ENCODE measurements around the gene USH1C. TPM values are rescaled to one million over a fixed set of nuclear protein-coding genes. Genes with fewer than 3 reads are reported as not detected.

USH1C gene
- total RNA-seq, 2 donors from 2014 or later, result not detected

DNA sequence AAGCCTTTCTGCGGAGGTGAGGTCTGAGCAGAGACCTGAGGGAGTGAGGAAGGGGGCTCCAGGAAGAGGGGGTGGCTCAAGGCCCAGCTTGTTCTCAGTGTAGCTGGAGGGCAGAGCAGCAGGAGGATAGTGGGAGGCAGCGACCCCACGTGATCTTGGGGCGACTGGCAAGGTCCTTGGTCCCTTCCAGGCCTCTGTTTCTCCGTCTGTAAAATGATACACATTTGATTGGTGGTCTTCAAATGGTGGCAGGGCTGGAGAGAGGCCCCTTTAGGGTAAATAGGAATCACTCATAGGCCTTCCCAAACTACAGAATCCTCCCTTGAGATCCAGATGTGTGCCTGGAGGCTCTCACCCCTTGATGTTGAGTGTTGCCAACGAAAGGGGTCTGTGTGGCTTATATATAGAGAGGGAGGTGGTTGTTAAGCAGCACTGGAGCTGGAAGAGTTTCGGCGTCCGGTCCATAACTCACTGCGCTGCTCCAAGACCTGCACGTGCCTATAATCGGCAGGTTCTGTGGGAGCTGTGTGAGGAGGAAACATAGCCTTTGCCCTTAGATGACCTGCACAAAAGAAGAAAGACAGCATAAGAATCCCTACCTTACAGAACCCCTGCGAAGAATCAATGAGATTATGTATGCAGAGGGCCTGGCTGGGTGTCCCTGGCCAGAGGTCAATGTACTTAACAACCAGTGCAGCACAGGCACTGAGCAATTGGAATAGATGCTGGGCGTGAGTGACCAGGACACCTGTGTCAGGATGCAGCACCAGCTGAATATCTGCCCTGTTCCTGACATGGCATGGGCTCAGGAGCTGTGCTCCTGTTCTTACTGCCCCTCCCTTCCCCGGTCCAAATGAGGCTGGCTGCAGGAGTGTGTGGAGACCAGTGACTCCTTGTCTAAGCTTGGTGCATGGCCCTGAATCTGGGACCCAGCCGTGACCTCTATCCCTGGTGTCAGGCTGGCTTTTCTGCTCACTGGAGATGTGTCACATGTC is 31.5 kb upstream of the USH1C start:
- peaks cover 24% of the 10 kb centered on the region for H3K27me3 Mint-ChIP-seq (ENCODE audit: low read depth)

DNA sequence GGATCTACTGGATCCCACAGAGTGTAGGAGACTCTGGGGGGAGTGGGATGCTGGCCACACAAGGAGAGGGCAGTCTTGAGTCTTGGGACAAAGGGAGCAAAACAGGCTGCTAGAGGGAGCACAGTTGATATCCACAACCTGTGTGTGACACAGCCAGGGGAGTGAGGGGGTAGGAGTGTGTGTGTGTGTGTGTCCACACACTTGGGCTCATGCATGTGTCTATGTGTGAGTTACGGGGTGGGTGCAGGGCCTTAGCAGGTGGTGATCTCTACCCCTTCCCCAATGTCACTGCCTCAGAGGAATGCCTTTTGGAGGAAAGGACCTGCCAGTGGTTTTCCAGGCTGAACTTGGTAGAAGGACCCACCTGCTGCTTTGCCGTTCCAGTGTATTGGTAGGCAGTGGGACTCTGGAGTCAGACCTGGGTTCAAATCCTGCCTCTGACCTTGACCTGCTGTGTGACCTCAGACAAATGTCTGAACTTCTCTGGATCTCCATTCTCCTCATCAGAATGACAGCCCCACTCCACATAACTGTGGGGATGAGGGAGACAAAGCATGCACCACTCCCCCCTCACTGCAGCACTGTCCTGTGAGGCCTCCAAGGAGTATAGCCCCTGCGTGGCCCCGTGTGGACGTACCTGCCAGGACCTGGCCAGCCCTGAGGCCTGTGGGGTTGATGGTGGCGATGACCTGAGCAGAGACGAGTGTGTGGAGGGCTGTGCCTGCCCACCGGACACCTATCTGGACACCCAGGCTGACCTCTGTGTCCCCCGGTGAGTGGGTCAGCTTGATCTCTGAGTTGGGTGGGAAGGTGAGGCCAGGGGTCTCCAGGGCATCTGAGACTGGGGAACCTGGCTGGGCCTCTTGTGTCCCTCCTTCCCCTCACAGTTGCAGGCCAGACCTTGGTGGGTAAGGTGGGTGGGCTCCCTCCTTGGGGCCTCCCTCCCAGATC is 30.2 kb upstream of the USH1C start:
- no peaks in the 10 kb centered on the region for H3K4me1 Mint-ChIP-seq (ENCODE audit: low read depth)
- H3K27me3 Mint-ChIP-seq (ENCODE audit: low read depth), result peaks cover 18% of the 10 kb centered on the region
- DNase-seq (no peak), ATAC-seq (replicated peaks in 1 of 2) (no peak)
- no peaks in the 10 kb centered on the region for H3K36me3 Mint-ChIP-seq (ENCODE audit: insufficient read depth in 2 of 2)
- no peak overlapping the region for H3K4me3 Mint-ChIP-seq
- H3K27ac Mint-ChIP-seq, result no peak overlapping the region
- H3K9me3 Mint-ChIP-seq, result no peaks in the 10 kb centered on the region

More for the DNA sequence above, 31.5 kb upstream of the USH1C start:
- Mint-ChIP-seq H3K36me3 (ENCODE audit: insufficient read depth in 2 of 2) (no peaks in the 10 kb centered on the region), H3K4me3 (no peak overlapping the region), H3K4me1 (ENCODE audit: low read depth) (no peaks in the 10 kb centered on the region), H3K9me3 (no peaks in the 10 kb centered on the region), H3K27ac (no peak overlapping the region)
- ATAC-seq (replicated peaks in 1 of 2) (no peak), DNase-seq (no peak)

DNA sequence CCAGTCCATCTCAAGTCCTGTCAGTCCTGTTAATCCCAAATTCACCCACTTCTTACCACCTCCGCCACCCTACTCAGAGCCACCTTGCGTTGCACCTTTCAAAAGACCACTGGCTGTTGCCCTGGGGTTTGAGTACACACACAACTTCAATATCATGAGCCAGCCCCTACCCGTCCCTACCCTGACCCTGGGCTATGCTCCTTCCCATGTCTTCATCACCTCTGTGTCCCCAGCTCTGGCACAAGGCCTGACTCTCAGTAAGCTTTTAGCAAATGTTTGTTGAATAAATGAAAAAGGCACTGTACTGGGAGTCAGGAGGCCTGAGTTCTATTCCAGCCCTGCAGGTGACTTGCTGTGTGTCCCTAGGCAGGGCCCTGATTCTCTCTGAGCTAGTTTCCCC is 29.3 kb upstream of the USH1C start:
- ATAC-seq (replicated peaks in 1 of 2) (no peak), DNase-seq (no peak)
- H3K4me1 Mint-ChIP-seq (ENCODE audit: low read depth), result no peaks in the 10 kb centered on the region
- H3K36me3 Mint-ChIP-seq (ENCODE audit: insufficient read depth in 2 of 2), result no peaks in the 10 kb centered on the region
- H3K27ac Mint-ChIP-seq, result no peak overlapping the region
- no peak overlapping the region for H3K4me3 Mint-ChIP-seq
- H3K9me3 Mint-ChIP-seq, result no peaks in the 10 kb centered on the region
- peaks cover 18% of the 10 kb centered on the region for H3K27me3 Mint-ChIP-seq (ENCODE audit: low read depth)

DNA sequence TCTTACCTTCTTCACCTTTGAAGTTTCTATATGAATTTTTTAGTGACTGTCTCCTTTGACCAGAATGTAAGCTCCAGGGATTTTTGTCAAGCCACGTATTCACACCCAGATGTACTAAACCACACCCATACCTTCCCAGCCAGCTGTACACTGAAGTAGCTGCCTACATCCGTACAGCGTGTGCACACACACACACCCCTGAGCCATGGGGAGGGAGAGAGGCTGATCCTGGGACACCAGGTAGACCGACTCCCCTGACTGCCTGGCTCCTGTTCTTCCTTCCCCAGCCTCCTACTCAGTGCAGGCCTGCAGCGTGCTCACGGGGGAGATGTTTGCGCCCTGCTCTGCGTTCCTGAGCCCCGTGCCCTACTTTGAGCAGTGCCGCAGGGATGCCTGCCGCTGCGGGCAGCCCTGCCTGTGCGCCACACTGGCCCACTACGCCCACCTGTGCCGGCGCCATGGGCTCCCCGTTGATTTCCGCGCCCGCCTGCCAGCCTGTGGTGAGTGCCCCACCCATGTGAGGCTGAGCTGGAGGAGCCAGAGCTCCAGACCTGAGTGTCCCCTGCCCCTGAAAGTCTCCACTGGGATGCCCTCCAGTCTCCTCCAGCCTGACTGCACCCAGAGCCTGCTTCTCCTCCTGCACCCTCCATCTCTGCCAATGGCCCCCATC is 28.7 kb upstream of the USH1C start:
- H3K9me3 Mint-ChIP-seq, result no peaks in the 10 kb centered on the region
- H3K27me3 Mint-ChIP-seq (ENCODE audit: low read depth), result peaks cover 18% of the 10 kb centered on the region
- H3K4me3 Mint-ChIP-seq, result no peak overlapping the region
- ATAC-seq (replicated peaks in 1 of 2), result no peak
- DNase-seq, result no peak
- no peak overlapping the region for H3K27ac Mint-ChIP-seq
- H3K36me3 Mint-ChIP-seq (ENCODE audit: insufficient read depth in 2 of 2), result no peaks in the 10 kb centered on the region
- no peaks in the 10 kb centered on the region for H3K4me1 Mint-ChIP-seq (ENCODE audit: low read depth)

DNA sequence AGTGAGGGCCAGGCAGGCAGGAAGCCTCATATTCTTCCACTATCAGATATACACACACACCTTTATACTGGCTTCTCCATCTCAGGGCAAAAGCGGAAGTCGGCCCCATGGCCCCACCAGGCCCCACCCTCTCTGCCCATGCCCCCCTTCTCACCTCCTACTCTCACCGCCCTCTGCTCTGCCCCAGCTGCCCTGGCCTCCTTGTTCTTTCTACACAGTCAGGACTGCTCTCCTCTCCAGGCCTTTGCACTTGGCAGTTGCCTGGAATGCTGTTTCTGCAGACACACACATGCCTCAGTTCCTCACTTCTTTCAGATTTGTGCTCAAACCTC is 28.1 kb upstream of the USH1C start:
- ATAC-seq (replicated peaks in 1 of 2) (no peak), DNase-seq (no peak)
- Mint-ChIP-seq H3K9me3 (no peaks in the 10 kb centered on the region), H3K27ac (no peak overlapping the region), H3K4me1 (ENCODE audit: low read depth) (no peaks in the 10 kb centered on the region), H3K4me3 (no peak overlapping the region), H3K27me3 (ENCODE audit: low read depth) (peaks cover 18% of the 10 kb centered on the region), H3K36me3 (ENCODE audit: insufficient read depth in 2 of 2) (no peaks in the 10 kb centered on the region)

DNA sequence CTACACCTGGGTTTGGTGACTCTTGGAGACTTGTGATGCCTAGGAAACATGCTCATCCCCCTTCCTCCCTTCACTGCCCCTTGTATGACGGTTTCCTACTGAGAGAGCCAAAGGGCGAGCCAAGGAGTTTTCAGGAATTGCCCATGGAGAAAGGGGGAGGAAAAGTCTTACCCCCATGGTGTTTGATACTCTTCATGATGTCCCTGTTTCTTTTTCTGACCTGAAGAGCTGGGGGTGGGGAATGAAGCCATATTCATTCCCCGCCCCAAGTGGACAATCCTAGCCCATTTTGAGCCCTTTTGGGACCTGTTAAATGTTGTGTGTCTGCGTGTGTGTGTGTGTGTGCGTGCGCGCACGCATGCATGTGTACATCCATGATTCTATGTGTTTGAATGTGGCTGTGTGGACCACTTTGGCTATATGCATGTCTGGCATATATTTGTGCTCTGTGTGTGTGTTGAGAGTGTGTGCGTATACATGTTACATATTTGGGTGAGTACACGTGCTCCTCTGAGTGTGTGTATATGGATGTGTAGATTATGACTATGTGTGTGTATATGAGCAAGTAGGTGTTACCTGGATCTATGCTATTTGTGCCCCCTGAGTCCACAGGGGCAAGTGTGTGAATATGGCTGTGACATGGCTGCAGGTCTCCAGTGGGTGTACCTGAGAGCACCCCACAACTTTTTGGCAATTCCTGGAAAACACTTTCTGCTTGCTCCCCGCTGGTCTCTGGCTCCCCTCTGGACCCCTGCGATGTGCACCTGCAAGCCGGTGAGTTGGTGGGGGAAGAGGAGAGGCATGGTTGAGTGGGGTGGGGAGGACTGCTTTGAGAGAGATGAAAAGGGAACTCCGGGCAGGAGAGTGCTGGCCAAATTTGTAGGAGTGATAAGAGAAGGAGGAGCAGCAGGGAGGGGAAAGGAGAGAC is 27.5 kb upstream of the USH1C start:
- H3K4me3 Mint-ChIP-seq, result no peak overlapping the region
- DNase-seq (no peak), ATAC-seq (replicated peaks in 1 of 2) (no peak)
- no peaks in the 10 kb centered on the region for H3K36me3 Mint-ChIP-seq (ENCODE audit: insufficient read depth in 2 of 2)
- peaks cover 18% of the 10 kb centered on the region for H3K27me3 Mint-ChIP-seq (ENCODE audit: low read depth)
- no peaks in the 10 kb centered on the region for H3K9me3 Mint-ChIP-seq
- no peaks in the 10 kb centered on the region for H3K4me1 Mint-ChIP-seq (ENCODE audit: low read depth)
- H3K27ac Mint-ChIP-seq, result no peak overlapping the region

DNA sequence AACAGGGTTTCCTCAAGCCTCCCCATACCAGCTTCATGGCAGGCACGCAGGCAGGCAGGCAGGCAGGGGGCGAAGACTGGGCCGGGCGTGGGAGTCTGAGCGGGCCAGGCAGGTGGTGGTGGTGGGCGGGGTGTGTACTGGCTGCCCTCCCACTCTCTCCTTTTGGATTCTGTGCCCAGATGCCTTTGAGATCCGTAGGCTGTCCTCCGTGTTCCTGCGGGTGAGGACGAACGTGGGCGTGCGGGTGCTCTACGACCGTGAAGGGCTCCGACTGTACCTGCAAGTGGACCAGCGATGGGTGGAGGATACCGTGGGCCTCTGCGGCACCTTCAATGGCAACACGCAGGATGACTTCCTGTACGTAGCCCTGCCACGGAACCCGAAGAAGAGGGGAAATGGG is 25.8 kb upstream of the USH1C start:
- no peaks in the 10 kb centered on the region for H3K36me3 Mint-ChIP-seq (ENCODE audit: insufficient read depth in 2 of 2)
- H3K4me1 Mint-ChIP-seq (ENCODE audit: low read depth), result no peaks in the 10 kb centered on the region
- no peak for ATAC-seq (replicated peaks in 1 of 2)
- H3K9me3 Mint-ChIP-seq, result no peaks in the 10 kb centered on the region
- peaks cover 18% of the 10 kb centered on the region for H3K27me3 Mint-ChIP-seq (ENCODE audit: low read depth)
- H3K27ac Mint-ChIP-seq, result no peak overlapping the region
- no peak overlapping the region for H3K4me3 Mint-ChIP-seq
- no peak for DNase-seq

DNA sequence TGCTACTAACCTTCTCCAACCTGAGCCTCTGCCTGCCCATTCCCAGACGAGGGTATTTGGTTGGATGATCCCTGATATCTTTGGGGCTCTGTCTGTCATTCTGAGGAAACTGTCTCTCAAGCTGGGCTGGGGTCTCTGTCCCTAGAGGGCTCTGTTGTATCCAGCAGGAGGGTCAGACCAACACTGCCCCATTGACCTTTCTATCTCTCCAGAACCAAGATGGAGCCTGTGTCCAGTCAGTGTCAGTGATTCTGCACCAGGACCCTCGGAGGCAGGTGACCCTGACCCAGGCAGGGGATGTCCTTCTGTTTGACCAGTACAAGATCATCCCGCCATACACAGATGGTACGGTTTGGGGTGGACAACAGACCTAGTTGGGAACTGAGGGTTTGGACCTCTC is 24.7 kb upstream of the USH1C start:
- H3K27me3 Mint-ChIP-seq (ENCODE audit: low read depth), result peaks cover 16% of the 10 kb centered on the region
- DNase-seq (no peak), ATAC-seq (replicated peaks in 1 of 2) (no peak)
- no peak overlapping the region for H3K27ac Mint-ChIP-seq
- no peak overlapping the region for H3K4me3 Mint-ChIP-seq
- H3K9me3 Mint-ChIP-seq, result no peaks in the 10 kb centered on the region
- H3K4me1 Mint-ChIP-seq (ENCODE audit: low read depth), result no peaks in the 10 kb centered on the region
- H3K36me3 Mint-ChIP-seq (ENCODE audit: insufficient read depth in 2 of 2), result no peaks in the 10 kb centered on the region

DNA sequence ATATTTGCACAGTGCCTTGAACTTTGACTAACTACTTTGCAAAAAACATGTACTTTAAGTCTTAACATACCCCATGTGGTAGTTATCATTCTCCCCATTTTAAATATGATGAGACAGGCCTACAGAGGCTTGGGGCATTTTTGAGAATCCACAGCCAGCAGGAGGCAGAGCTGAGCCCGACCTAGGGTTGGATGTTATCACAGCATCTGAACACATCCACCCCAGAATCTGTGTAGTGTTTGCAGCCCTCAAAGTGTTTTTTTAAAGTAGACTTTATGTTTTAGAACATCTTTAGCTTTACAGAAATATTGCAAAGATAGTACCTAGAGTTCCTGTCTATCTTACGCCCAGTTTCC is 20.4 kb upstream of the USH1C start:
- ATAC-seq (replicated peaks in 1 of 2) (no peak), DNase-seq (no peak)
- peaks cover 6% of the 10 kb centered on the region for H3K27me3 Mint-ChIP-seq (ENCODE audit: low read depth)
- H3K27ac Mint-ChIP-seq, result no peak overlapping the region
- no peak overlapping the region for H3K4me3 Mint-ChIP-seq
- H3K4me1 Mint-ChIP-seq (ENCODE audit: low read depth), result no peaks in the 10 kb centered on the region
- H3K9me3 Mint-ChIP-seq, result no peaks in the 10 kb centered on the region
- no peaks in the 10 kb centered on the region for H3K36me3 Mint-ChIP-seq (ENCODE audit: insufficient read depth in 2 of 2)

DNA sequence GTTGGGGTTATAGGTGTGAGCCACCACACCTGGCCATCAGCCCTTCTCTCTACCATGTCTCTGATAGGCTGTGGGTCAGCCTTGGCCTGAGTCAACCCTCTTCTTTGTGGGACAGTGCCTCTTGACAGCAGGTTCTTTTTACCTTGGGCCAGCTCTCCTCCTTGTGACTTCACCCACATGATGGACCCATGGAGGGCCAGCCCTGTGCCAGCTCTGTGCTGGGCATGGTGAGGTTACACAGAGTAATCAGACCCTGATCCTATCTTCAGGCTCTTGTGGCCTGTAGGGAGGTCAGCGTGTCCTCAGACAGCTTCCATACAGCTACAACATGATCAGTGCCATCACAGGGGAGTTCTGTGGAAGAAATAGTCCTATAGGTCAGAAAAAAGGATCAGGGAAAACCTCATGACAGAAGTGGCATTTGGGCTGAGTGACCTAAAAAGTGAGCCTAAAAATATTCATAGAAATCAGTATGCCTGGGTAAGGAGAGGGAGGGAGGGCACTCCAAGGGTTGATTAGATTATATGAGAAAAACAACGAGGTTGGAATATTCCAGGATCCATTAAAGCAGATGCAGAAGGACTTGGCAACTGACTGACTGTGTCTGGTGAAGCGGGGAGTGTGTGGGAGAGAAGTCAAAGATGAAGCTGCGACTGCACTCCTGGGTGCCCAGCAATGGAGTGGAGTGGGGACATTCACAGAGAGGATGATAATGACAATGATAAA is 19.9 kb upstream of the USH1C start:
- DNase-seq (no peak), ATAC-seq (replicated peaks in 1 of 2) (no peak)
- Mint-ChIP-seq H3K4me1 (ENCODE audit: low read depth) (no peaks in the 10 kb centered on the region), H3K4me3 (no peak overlapping the region), H3K27ac (no peak overlapping the region), H3K9me3 (no peaks in the 10 kb centered on the region), H3K27me3 (ENCODE audit: low read depth) (peaks cover 6% of the 10 kb centered on the region), H3K36me3 (ENCODE audit: insufficient read depth in 2 of 2) (no peaks in the 10 kb centered on the region)

DNA sequence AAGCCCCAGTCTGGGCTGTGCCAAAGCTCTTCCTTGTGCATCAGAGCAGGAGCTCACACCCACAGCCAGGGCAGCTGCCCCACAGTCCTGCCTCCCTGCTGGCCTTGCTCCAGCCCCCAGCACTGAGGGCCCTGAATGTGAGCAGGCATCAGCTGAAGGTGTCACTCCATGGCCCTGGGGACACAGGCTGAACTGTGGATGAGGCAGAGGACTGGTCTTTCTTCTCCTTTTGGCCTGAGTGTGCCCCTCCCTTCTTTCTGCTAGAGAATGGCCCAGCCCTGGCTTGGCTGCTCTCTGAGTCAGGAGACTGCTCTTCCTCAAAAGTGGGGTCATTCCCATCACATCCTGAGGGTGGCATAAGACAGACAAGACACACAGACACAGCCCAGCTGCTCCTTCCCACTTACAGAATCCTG is 19.0 kb upstream of the USH1C start:
- H3K36me3 Mint-ChIP-seq (ENCODE audit: insufficient read depth in 2 of 2), result no peaks in the 10 kb centered on the region
- H3K9me3 Mint-ChIP-seq, result no peaks in the 10 kb centered on the region
- H3K27me3 Mint-ChIP-seq (ENCODE audit: low read depth), result peaks cover 6% of the 10 kb centered on the region
- H3K27ac Mint-ChIP-seq, result no peak overlapping the region
- H3K4me1 Mint-ChIP-seq (ENCODE audit: low read depth), result no peaks in the 10 kb centered on the region
- DNase-seq, result no peak
- H3K4me3 Mint-ChIP-seq, result no peak overlapping the region
- ATAC-seq (replicated peaks in 1 of 2), result no peak

DNA sequence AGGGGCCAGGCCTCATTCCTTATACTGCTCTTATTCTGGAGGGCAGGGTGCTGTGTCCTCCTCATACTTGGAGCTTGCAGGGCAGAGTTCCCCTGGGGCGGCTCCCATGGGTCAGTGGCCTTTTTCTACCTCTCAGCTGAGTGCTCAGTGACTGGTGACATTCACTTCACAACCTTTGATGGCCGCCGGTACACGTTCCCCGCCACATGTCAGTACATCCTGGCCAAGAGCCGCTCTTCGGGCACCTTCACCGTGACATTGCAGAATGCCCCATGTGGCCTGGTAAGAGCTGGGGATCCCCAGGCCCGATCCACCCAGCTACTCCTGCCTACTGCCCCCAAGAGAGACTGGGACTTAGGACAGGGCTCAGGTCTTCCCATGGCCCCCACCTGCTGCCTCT is 17.3 kb upstream of the USH1C start:
- DNase-seq, result no peak
- Mint-ChIP-seq H3K9me3 (no peaks in the 10 kb centered on the region), H3K4me3 (no peak overlapping the region), H3K27me3 (ENCODE audit: low read depth) (peaks cover 6% of the 10 kb centered on the region), H3K36me3 (ENCODE audit: insufficient read depth in 2 of 2) (no peaks in the 10 kb centered on the region), H3K4me1 (ENCODE audit: low read depth) (no peaks in the 10 kb centered on the region), H3K27ac (no peak overlapping the region)
- ATAC-seq (replicated peaks in 1 of 2), result no peak
